HG02610 (cell line): ENCODE results near the gene KLHL22.
A peak's percentile ranks its signal among the peaks of the same experiment; 100 is the strongest.
"Not testable (repeated sequence)": the region's sequence is repeated elsewhere in the genome, so short reads cannot be mapped to it uniquely, and the experiment has no call there.

Experiments
- ATAC-seq: cut with Tn5 transposase; IDR thresholded peaks from one replicate; pipeline ENCODE4 v1.9.1; 2021; ENCODE audit warnings: mild to moderate bottlenecking, moderate library complexity; ENCODE audit not compliant: unreplicated experiment

KLHL22 gene

DNA sequence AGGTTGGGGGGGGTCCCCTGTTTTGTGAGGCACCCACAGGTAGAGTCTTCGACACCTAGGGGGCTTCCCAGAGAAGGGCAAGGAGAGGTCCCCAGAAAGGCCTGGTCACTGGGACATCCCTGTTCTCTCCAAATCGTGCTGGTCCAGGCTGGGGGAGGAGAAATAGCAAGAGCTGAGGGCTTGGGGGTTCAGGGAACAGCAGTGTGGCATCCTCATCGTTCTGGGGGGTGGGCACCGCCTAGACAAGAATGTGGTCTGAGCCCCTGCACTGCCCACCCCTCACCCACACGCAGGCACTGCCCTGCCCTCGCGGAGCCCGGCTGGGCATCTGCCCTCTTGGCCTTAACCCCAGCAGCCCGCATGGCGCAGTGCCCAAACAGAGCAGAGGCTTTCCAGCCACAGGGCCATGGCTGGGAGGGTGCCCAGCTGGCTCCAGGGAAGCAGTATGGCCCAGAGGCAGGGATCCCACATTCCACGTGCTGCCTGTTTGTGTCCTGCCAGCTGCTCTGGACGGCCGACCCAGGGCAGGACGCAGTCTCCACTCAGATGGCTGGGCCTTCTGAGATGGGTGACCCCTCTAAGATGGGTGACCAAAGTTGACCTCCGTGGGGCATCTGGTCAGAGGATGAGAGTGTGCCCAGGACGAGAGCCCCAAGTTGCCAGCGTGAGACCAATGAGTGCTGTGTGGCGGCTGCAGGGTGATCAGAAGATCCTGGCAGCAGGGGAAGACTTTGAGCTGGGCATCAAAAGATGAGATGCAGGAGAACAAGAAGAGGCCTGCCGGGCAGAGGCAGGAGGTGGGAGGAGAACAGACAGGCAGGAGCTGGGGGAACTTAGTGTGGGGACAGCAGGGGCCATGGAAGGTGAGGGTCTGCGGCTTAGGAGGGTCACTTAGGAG, 72.3 kb downstream of the KLHL22 start:
- ATAC-seq: no peak

GRCh38 chr22:20422271-20423007, 73.2 kb downstream of the KLHL22 start:
- ATAC-seq: no peak

GRCh38 chr22:20421507-20421874, 74.1 kb downstream of the KLHL22 start:
- ATAC-seq: no peak

DNA sequence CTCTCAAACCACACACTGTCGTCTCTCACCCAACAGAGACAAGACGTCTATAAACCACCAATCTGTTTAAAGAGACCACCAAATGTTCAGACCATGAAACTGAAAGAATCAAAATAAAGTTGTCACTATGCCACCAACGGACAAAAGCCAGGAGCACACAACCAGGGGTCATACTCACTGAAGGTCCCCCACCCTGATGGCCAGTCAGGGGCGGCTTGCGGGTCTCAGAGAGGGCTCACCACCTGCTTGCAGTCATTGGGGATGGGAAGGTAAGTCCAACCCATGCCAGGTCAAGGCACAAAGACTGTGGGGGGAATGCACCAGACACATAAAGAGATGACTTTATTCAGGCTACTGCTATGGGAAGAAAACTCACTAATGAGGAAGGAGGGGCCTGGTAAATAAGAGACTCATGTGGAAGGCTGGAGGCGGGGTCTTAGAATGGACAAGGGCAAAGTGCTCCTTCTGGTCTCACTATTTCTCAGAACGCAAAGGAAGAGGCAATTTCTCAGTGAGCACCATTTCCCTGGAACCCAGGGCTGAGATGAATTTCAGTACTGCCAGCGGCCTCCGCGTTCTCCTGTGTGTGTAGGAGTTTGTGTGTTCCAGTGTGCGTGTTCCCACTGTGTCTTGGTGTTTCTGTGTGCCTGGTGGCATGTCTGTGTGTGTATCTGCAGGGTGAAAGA, 75.3 kb downstream of the KLHL22 start:
- no peak for ATAC-seq

- no peak for ATAC-seq
Observed at GRCh38 chr22:20419664-20419951, 76.0 kb downstream of the KLHL22 start.

DNA sequence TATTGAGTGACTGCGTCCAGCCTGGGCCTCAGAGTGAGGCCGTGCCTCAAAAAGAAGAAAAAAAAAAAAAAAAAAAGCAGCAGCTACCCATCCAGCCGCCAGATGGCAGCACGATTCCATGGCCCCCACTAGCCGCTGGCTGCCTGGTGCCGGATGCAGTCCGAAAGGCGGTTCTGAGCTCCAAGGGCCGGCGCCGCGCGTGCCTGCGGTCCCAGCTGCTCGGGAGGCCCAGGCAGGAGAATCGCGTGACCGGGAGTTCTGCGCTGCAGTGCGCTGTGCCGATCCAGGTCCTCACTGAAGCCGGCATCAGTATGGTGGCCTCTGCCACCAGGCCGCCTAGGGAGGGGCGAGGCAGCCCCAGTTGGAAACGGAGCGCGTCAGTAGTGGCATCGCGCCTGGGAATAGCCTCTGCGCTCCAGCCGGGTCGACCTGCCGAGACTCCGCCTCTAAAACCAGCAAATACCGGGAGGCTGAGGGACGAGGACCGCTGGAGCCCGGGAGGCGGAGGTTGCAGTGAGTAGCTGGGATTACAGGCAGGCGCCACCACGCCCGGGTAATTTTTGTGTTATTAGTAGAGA, 77.3 kb downstream of the KLHL22 start:
- ATAC-seq: peak; percentile 45

DNA sequence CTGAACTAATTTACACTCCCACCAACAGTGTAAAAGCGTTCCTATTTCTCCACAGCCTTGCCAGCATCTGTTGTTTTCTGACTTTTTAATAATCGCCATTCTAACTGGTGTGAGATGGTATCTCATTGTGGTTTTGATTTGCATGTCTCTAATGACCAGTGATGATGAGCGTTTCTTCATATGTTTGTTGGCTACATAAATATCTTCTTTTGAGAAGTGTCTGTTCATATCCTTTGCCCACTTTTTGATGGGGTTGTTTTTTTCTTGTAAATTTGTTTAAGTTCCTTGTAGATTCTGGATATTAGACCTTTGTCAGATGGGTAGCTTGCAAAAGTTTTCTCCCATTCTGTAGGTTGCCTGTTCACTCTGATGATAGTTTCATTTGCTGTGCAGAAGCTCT, 79.9 kb downstream of the KLHL22 start:
- not testable (repeated sequence) for ATAC-seq

- not testable (repeated sequence) for ATAC-seq
Observed at GRCh38 chr22:20415241-20415640, 80.4 kb downstream of the KLHL22 start.

DNA sequence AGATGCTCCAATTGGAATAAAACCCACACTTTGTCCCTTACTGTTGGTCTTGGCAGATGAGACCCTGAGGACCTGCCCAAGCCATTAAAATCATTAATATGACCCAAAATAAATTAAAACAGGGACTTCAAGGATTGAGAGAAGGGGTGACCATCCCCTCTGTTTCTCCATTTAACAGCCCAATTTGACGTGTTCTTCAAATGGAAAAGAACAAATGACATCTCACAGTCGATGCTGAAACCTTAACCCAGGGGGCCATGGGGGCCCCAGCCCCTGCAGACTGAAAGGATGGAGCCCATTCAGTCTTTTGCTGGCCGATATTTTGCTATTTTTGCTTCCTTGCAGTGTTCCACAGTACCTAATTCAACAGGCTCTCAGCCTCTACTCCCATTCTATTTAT, 81.1 kb downstream of the KLHL22 start:
- no peak for ATAC-seq

DNA sequence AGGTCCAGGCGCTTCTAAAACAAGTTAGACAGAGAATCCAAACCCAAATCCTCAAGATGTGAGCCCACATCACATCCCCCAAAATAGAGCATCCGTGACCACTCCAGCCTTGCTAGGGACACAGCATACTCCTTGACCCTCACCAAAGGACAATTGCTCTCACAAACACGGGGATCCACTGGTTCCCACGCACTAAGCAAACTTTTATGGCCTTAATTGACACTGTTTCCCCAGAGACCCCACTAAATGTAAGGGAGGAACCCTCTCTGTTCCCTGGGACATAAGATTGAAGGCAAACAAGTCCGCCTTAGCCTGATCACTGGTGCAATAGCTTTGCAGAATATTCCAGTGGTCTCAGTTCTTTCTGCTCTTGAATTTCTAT, 81.5 kb downstream of the KLHL22 start:
- no peak for ATAC-seq

DNA sequence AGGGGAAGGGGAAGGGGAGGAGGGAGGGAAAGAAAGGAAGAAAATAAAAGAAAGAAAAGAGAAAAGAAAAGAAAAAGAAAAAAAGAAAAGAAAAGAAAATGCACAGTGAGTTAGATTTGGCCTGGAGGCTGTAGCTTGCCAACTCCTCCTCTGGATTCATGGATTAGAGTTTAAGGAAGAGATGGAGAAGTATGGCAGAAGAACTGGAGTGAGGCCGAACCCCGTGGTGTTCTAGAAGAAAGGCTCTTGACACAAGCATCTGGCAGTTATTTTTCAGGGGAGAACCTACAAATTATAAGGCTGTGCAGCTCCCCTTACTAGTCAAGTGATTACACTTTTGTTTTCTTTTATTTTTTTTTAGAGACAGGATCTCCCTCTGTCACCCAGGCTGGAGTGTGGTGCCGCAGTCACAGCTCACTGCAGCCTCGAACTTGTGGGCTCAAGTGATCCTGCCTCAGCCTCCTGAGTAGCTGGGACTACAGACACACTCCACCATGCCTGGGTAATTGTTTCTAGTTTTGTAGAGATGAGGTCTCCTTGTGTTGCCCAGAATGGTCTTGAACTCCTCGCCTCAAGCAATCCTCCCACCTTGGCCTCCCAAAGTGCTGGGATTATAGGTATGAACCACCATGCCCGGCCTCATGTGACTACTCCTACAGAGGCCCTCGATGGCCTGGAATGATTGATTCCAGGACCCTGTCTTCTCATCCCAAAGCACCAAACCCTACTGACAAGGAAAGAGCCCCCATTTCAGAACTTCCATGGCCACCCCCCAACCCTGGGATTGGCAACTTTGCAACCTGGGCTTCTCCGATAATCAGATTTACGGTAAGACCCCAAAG, 82.2 kb downstream of the KLHL22 start:
- no peak for ATAC-seq

GRCh38 chr22:20412474-20413216, 83.0 kb downstream of the KLHL22 start:
- ATAC-seq: no peak

GRCh38 chr22:20409385-20409784, 86.2 kb downstream of the KLHL22 start:
- ATAC-seq: not testable (repeated sequence)

DNA sequence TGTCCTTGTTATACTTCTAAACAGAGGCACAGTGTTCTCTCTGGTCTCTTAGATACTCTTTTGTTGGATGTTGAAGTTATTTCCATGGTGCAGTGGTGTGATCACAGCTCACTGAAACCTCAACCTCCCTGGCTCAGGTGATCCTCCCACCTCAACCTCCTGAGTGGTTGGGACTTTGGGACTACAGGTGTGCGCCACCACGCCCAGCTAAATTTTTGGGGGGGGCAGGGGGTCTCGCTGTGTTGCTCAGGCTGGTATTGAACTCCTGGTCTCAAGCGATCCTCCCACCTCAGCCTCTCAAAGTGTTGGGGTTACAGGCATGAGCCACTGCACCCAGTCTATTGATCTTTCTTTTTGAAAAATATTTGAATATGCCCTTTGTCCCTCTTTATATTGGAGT, 86.7 kb downstream of the KLHL22 start:
- ATAC-seq: no peak

DNA sequence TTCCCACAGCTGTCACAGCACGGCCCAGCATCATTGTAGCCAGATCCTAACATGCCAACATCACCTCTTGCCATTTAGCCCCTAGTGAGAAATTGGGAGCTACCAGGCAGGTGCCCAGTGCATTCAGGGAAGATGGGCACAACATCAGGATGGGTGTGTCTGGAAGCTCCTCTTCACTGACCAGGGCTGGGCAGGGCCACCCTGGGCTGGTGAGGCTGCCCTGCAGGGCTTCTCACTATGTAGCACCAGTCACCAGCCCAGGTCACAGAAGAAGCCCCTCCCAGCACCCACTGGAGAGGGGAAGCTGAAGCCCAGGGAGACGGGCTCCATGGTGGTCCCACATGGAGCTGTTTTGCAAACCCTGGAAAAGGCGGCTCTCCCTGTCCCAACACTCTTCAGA, 87.8 kb downstream of the KLHL22 start:
- ATAC-seq: no peak

- no peak for ATAC-seq
Observed at GRCh38 chr22:20406686-20407408, 88.7 kb downstream of the KLHL22 start.

GRCh38 chr22:20405931-20406685, 89.5 kb downstream of the KLHL22 start:
- ATAC-seq: no peak

DNA sequence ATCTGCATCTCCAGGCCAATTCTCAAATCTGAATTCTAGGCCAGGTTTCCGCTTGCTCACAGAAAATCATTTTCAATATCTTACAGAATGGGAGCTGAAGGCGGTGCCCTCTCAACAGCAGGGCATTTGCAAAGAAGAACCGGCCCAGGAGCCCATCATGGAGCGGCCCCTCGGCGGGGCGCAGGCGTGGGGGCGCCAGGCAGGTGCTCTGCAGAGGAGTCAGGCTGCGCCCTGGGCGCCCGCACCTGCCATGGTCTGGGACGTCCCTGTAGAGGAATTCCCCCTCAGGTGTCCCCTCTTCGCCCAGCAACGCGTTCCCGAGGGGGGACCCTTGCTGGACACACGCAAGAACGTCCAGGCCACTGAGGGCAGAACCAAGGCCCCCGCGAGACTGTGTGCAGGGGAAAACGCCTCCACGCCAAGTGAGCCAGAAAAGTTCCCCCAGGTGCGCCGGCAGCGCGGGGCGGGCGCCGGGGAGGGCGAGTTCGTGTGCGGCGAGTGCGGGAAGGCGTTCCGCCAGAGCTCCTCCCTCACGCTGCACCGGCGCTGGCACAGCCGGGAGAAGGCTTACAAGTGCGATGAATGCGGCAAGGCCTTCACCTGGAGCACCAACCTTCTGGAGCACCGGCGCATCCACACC, 90.2 kb downstream of the KLHL22 start:
- no peak for ATAC-seq
